DND-41 (cell line): ENCODE measurements around the gene ZNF765.

Experiments used
- CTCF ChIP-seq: IDR thresholded peaks from 2 replicates; pipeline ENCODE4 v1.5.1; 2012; ENCODE audit warnings: borderline replicate concordance, low read length, moderate library complexity, mild to moderate bottlenecking; ENCODE audit not compliant: poor library complexity, severe bottlenecking; ENCODE audit errors: extremely low read depth
- EZH2 ChIP-seq: IDR thresholded peaks from 3 replicates; pipeline ENCODE4 v1.6.1; 2012; ENCODE audit warnings: borderline replicate concordance, low read depth, mild to moderate bottlenecking, moderate library complexity, low read length, inconsistent platforms; ENCODE audit not compliant: severe bottlenecking

- TF ChIP-seq CTCF: no peak
- no peak for TF ChIP-seq EZH2
Observed at GRCh38 chr19:53394522-53394973, 401 bp upstream of the ZNF765 start.
